ENCODE data around the gene C1orf141. TPM values are rescaled to one million over a fixed set of nuclear protein-coding genes. Genes with fewer than 3 reads are reported as not detected.

Gene C1orf141
- total RNA-seq, 1 donor from 2014 or later = not detected

GRCh38 chr1:67043366-67043765 lies 91.4 kb downstream of the C1orf141 start:
- Histone ChIP-seq H3K27me3 (no peaks in the 10 kb centered on the region), H3K4me1 (no peaks in the 10 kb centered on the region), H3K27ac (no peak overlapping the region), H3K9me3 (no peaks in the 10 kb centered on the region), H3K4me3 (no peak overlapping the region), H3K36me3 (peaks cover 56% of the 10 kb centered on the region)
- ATAC-seq = no peak
- intact Hi-C loops (cut with DNase I) = no loop called here
- no peak for TF ChIP-seq CTCF (IDR thresholded peaks at IDR 0.05)
- DNase-seq = no peak

Other genes starting within 250 kb of the C1orf141 start
- gene DNAI4, start 210.1 kb downstream of the C1orf141 start, total RNA-seq = 10.2 TPM
- 43.8 TPM for gene MIER1, start 210.0 kb downstream of the C1orf141 start, total RNA-seq
- gene SLC35D1, start 80.8 kb downstream of the C1orf141 start, total RNA-seq = 6.3 TPM
- 0.20 TPM for gene IL23R, start 31.5 kb upstream of the C1orf141 start, total RNA-seq
- gene IL12RB2, start 172.9 kb upstream of the C1orf141 start, total RNA-seq = 0.87 TPM